GM21576 (cell line): ENCODE results near the gene RER1.

Experiments
- ATAC-seq: cut with Tn5 transposase; IDR thresholded peaks from one replicate; pipeline ENCODE4 v1.9.1; 2021; ENCODE audit warnings: mild to moderate bottlenecking, moderate library complexity; ENCODE audit not compliant: unreplicated experiment

Gene RER1, protein sequence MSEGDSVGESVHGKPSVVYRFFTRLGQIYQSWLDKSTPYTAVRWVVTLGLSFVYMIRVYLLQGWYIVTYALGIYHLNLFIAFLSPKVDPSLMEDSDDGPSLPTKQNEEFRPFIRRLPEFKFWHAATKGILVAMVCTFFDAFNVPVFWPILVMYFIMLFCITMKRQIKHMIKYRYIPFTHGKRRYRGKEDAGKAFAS

DNA sequence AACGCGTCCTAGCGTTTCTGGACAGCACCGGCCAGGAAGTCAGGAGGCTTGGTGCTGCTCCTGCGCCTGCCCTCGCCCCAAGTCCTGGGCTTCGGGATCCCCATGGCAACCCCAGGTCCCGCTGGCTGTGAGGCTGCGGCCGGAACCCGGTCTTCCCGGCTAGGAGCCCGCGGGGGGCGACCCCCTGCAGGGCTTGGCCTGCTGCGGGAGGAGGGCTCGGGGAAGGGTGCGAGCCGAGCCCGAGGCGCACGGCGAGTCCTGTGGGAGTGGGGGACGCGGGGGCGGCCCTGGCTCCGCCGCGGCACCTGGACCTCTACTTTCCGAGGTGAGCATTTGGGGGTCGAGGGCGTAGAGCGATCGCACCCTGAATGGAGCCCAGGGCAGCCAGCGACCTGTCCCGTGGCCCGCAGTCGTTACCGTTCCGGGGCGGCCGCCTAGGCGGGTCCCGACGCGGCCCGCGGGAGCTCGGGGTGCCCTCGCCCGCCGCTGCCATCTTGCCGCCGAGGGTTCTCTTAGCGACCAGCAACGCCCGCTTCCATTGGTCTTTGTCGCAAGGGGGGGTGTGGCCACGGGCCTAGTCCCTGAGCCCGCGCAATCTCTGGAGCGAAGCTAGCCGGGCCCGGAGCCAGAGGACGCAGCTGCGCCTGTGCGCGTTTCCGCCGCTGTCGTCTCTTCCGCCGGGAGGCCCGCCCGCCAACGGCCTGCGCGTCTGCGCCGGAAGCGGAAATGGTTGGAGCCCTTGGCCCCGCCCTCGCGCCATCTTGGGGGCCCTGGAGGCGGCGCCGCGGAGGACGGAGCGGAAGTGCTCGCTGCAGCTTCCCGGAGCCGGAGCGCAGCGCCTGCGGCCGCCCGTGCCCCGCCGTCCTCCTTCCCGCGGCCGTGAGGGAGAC lies at the start of gene RER1, which contains the start of gene MORN1:
RER1 (plus strand) TSS at position 801 of the 890 bp plus-strand sequence. CDS start 3,950 bp downstream, outside the sequence.
MORN1 (minus strand) TSS at position 514 of the 890 bp plus-strand sequence; CDS start at position 493, 21 bp downstream.
- ATAC-seq: peak; percentile 84

DNA sequence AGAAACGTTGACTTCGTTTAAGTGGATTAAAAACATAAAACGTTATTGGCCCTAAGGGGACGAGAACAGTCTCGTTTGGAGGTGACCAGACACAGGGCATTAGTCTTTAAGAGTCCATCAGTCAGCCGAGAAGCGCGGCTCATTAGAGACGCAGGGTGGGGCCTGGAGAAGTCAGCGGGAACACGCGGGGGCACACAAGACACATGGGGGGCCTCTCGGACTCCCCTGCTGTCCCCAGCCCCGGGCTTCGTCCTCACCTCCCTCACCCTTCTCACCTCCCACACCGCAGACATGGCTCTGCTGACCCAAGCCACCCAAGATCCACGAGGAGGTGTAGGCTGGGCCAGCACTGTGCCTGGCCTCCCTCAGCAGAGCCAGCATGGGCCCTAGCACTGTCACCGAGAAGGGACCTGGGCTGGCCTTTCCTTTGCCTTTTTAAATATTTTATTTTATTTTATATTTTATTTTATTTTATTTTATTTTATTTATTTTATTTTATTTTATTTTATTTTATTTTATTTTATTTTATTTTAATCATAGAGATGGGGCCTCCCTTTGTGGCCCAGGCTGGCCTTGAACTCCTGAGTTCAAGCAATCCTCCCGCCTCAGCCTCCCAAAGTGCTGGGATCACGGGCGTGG lies 49.1 kb upstream of the RER1 start:
- no peak for ATAC-seq

DNA sequence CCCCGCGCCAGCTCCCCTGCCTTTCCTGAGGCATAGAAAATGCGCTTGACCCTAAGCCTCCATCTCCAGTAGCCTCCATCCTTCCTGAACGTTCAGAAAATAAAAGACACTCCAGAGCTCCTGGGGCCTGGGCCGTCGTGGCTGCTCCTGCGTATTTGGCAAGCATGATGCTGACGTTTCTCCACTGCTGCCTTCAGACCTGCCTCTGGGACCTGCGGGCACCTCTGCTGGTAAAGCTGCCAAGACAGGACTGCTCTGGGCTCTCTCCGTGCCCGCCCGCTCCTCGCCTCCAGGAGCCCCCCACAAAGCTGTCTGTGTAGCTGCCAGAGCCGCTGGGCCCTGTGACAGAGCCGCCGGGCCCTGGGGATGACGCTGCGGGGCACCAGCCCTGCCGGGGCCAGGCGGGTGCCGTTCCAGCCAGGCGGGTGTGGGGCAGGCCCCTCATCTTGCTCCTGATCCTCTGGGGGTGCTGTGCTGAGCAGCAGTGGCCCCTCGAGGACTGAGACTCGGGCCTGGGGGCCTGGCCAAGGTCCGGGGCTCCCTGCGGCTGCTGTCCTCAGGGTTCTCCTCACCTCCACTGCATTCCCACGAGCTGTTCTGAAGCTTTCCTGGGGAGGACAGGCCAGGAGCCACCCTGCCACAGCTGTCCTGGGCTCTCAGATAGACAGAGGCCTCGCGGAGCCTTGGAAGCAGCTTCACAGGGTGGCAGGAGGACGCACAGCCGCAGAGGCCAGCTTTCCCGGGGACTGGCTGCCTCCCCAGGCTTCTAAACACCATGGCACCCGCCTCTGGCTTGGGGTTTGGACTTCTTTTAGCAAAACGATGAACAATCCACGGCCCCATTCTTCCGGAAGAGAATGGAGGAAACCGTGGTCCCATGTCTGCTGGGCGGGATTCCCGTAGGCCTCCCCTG lies 48.4 kb upstream of the RER1 start:
- no peak for ATAC-seq

DNA sequence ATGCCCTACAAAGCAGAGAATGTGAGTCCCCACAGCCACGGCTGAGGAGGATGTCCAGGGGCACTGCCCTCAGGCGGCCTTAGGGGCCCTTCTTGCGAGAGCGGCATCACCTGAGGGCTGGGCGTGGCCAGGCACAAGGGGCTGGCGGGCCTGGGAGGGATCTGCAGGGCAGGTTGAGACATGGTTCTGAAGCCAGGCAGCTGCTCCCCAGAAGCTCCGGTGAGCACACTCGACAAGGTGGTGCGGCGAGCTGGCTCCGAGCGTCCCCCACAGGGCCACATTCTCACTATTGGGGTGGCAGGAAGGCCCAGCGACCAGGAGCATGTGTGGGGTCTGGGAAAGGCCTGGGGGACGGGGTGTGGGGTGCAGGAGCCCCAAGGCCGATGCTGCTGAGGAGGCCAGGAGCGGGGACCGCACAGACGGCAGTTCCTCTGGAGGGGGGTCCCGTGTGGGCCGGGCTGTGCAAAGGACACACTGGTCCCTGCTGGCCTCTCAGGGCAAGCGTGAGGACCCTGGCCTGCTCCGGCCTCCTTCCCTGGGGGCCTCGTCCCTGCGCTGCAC lies 47.4 kb upstream of the RER1 start:
- no peak for ATAC-seq

DNA sequence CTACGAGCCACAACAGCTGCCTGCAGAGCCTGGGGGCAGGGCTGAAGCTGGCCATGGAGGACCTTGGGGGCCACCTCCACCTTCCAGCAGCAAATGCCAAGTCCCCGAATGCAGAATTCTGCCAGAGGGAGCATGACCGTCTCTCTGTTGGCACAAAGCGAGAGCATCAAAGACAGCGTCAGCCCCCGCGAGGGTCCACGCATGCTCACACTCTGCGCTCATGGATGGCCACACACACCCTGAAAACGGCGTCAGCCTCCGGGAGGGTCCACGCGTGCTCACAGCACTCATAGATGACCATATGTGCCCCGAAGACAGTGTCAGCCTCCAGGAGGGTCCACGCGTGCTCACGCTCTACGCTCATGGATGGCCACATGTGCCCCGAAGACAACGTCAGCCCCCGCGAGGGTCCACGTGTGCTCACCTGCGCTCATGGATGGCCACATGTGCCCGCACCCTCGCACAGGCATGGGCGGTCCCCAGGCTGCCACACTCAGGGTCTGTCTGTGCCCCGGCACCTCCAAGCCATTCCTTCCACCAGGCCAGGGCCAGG lies 46.8 kb upstream of the RER1 start:
- ATAC-seq: no peak

DNA sequence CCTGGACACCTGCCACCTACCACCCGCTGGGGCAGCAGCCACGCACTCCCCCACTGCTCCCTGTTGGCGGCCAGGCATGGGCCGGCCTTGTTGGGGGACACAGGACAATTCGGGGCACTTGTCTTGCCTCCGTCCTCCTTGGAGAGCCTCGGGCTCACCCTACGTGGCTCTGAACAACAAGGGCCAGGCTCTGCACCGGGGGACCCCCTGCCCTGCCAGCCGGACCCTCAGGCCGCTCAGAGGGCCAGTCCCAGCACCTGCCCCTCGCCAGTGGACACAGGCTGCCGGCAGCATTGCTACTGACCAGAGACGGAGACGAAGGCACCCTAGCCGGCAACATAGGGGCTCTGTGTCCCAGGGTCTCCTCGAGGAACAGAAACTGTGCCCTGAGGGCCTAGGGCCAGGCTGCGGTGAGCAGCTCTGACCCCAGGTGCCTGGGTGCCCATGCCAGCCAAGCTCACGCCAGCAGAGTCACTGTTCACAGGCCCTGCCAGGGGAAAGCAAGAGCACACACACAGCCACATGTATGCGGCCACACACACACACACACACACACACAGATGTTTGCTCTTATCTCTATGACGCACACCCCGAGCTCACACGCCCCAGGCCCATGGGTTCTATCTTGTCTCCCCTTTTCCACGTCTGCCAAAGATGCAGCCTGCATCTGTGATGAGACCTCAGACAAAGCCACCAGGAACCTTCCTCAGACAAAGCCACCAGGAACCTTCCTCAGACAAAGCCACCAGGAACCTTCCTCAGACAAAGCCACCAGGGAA lies 46.2 kb upstream of the RER1 start:
- no peak for ATAC-seq

DNA sequence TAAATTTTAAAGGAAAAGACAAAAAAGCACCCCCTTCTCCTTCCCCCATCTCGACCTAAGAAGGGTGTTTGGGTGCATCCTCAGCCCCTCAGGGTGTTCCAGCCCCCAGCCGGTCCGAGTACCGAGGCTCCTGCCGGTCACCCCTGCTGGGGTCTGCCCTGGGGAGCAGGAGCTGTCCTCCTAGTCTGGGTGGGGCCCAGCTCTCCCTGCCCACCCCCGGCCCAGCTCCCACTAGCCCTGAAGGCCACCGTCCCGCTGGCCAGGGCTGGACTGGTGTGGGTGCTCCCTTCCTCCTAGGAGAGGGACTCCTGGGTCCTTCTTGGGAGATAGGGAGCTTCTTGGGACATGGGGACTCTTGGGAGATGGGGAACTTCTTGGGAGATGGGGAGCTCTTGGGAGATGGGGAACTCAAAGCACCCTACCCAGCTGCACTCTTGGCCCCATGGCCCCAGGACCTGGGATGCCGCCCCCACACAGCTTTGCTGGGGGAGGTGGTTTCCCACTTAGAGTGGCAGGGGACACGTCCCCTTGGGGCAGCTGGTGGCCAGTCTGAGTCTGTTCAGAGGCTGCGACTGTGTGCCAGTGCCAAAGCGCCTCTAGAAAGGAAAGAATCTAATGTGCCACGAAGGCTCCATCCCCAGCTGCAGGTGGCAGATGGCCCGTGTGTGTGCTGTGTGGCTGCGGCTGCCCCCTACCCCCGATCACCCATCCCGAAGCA lies 44.8 kb upstream of the RER1 start:
- no peak for ATAC-seq

DNA sequence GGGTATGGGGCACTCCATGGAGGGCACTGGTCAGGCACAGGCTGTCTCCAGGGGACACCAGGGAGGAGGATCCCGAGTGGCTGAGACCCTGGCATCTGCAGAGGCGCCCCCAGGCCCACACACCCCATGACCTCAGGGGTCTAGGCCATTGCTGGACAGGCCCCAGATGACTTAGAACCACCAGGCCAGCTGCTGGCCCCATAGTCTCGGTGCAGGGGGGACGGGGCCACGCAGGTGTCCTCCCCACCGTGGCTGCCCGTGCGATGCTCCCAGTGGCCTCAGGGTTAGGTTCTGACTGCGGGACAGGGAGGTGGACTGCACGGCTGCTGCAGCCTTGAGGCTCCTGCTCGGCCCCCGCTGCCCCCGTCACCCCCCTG lies 44.2 kb upstream of the RER1 start:
- ATAC-seq: no peak

DNA sequence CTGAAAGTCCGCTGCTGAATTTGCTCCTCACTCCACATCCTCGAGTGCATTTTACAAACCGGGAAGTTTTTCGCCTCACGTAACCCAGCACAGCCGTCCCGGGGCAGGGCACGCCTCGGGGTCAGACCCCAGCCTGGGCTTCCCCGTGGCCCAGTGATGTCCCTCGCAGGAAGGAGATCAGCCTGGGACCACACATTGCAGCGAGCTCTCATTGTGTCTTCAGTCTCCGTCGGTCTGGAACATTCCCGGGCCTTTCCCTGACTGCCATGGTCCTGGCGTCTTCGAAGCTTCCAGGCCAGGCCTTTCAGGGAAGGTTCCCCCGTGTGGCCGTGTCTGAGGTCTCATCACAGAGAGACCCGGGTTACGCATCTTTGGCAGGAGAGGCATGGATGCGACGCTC lies 43.7 kb upstream of the RER1 start:
- no peak for ATAC-seq

DNA sequence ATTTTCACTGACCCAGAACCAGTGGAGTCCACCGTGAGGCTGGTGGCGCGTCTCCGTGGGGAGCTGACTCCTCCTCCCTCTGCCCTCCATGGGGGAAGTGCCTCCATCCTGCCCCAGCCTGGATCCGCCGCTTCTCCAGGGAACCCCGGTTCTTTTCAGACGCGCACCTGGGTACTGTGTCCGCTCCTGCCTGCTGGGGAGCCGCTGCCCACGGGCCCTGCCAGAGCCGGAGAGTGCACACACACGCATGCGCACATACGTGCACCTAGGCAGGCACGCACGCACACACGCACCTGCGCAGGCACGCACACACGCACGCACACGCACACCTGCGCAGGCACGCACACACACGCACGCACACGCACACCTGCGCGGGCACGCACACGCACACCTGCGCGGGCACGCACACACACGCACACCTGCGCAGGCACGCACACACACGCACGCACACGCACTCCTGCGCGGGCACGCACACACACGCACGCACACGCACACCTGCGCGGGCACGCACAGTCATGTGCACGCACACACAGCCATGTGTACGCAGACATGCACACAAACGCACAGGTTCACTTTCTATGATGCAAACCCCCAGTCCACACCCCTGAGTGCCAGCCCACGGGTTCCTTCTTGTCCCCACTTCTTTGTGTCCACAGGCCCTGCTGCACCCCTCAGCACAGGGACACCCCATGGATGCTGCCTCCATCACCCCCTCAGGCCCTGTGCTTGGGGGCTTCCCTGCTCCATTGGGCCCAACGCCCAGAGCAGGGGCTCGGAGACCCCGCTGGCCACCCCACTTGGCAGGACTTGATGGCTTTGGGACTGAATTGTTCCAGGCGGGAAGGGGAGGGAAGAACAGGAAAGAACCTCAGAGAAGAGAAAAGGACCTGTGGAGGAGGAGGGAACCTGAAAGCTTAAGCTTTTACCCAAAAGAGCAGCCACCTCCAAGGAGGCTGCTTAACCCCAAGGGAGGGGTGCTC lies 43.0 kb upstream of the RER1 start:
- ATAC-seq: no peak

DNA sequence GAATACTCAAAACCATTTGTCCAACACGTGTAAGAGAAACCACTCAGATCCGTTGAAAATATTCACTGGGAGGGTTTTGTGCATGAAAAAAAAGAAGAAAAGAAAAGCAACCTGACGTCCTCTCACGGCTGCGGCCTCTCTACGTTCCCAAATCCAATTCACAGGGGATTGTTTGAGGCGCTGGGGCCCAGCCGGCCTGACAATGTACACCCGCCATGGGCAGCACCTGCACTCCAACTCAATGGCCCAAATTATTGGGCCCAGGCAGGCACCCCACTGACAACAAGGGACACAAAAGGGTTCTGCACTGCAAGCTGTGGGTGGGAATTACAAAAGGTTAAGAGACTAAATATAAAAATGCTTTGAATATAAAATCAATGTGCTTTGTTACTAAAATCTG lies 41.8 kb upstream of the RER1 start:
- no peak for ATAC-seq

DNA sequence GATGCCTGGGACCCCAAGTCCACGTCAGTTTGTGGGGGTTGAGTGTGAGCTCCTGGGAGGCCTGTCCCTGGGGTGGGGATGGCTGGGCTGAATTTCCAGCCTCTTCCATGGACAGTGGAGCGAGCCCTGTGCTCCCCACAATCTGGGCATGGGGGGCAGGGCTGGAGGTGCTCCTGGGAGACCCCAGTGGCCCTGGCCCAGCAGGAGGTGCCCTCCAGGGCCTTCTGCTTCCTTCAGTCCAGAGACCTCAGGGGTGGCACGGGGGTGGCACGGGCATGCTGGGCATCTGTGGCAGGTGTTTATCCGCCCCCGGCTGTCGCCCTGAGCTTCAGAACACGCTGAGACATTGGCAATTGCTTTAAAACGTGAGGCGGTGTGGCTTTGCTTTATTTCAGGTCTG lies 41.1 kb upstream of the RER1 start:
- ATAC-seq: no peak

DNA sequence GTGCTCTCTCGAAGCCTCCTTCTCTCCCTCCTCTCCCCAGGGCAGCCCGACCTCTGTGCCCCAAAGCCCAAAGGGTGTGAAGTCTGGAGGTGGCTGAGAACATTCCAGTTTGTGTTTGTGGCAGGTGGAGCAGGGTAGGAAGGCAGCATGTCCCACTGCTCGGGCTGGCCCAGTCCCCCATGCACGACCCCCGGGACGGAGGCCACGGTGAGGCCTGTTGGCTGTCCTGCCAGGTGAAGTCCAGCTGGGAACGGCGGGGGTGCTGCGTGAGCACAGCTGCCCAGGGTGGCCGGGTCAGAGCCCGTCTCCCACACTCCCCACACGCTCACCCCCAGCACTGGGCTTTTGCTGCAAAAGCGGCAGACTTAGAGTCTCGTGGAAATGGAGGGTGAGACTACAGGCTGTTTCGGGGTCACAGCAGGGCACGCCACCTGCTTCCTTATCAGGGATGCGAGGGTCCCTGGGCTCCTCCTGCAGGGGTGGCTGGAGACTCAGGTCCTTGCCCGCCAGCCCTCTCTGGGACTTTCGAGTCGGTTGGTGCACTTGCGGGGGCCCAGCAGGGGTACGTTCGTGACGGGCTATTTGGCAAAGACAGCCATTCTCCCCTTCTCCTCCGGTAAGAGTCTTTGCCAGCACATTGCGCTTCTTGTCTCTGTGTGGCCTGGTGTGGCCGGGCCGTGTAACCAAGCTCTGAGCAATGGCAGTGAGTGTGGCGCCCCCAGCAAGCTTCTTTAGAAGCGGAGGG lies 40.6 kb upstream of the RER1 start:
- no peak for ATAC-seq

DNA sequence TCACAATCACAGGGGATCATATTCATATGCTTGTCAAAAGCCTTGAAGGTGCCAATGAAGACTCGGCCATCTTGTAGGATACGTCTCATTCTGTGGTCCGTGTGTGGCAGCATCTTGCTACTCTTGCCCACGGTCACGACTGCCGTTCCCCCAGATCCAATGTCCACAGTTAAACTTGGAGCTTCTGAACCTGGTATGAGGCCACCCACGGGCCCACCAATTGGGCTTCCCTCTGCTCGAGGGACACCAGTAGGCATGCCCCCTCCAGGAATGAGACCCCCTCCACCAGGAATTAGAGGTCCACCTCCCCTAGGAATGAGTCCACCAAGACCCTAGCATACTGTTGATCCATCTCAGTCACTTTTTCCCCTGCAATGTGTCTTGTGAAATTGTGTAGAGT lies 39.9 kb upstream of the RER1 start:
- ATAC-seq: no peak

DNA sequence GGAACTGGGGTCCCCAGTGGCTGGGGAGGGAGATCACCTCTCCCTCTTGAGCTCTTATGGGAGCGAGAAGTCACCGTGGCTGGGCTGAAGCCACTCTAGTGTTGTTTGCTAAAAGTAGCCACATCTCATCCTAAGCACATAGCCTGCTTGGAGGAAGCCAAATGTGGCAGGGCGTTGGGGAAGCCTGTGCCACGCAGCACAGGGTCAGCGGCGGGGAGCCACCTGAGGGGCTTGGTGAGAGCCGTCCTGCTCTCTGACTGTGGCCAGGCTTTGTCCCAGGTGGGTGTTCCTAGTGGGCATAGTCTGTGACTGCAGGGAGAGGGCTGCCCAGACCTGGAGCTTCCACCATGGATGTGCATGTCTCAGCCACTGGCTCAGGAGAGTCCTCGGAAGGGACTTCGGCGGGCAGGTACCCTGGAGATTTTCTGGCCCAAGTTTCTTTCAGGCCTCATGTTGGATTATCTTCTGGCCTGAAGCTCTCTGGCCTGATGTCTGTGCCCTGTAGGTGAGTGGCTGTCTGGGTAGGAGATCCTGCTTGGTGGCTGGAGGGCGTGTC lies 39.2 kb upstream of the RER1 start:
- no peak for ATAC-seq

DNA sequence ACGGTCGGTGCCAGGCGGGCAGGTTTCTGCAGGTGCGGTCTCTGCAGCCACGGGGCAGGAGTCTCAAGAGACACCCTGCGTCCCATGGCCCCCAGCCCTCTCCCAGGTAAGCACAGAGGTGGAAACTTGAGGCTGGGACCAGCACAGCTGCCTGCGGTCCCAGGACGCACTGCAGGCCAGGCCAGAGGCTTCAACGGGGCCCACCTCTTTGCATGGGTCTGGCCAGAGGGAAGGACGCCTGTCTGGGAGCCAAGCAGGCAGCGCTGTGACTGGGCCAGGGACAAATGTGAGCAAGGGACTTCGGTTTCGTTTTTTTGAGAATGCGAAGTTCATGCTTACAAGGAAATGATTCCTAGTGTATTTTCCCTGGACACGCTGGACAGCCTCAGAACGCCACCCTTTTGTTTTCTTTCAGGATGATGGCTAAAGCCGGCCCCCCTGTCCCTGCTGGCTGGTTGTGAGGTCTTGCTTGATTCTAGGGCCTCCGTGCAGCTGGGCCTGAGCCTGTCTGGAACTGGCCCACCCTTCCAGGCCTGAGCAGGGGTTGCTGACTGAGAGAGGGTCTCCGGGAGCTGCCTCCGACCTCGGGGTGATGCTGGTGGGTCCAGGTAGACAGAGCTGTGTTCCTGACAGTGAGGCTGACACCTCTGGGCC lies 38.6 kb upstream of the RER1 start:
- ATAC-seq: no peak
